Amniotic stem cell (primary cell): Measurements from ENCODE around the gene PLCXD1.

Source experiments
- DNase-seq: peaks from one replicate; lab custom pipeline; 2025; lab: John Stamatoyannopoulos, UW

The PLCXD1 gene

GRCh38 chrX:334971-335757 is 54.0 kb downstream of the PLCXD1 start:
- DNase-seq = no peak

DNA sequence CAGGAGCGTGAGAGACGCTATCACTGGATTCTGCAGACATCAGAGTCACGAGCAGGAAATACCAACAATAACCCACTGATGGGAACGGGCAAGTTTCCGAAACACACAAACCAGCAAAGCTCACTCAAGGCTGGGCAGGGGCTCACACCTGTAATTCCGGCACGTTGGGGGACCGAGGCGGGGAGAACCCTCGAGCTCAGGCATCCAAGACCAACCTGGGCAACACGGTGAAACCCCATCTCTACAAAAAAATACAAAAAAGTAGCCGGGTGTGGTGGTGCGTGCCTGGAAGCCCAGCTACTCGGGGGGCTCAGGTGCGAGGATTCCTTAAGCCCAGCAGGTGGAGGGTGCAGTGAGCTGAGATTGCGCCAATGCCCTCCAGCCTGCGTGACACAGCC is 54.6 kb downstream of the PLCXD1 start:
- DNase-seq = no peak

- DNase-seq = no peak
These were observed 55.0 kb downstream of the PLCXD1 start for GRCh38 chrX:336227-336626.

DNA sequence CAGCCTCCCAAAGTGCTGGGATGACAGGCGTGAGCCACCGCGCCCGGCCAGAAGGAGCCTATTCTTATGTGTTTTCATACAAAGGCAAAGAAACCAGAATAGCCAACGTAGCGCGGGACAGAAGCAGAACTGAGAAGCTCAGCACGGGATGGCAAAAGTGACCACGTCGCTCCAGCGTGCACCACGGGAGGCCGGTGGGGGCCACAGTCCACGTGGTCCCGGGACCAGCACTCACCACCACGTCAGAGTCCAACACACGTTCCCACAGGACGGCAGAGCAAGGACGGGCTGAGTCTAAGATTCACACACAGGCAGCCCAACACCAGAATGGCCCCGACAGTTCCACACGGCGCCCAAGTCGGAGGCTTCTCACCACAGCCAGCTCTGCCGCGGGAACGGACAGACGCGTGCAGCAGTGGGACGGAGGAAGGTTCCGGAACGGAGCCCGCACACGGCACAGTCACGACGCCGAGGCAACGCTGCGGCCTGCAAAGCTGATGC is 56.2 kb downstream of the PLCXD1 start:
- DNase-seq = no peak

GRCh38 chrX:338281-338835 is 57.2 kb downstream of the PLCXD1 start:
- no peak for DNase-seq

GRCh38 chrX:338836-339400 is 57.7 kb downstream of the PLCXD1 start:
- DNase-seq = no peak

GRCh38 chrX:340121-340520 is 58.9 kb downstream of the PLCXD1 start:
- no peak for DNase-seq

DNA sequence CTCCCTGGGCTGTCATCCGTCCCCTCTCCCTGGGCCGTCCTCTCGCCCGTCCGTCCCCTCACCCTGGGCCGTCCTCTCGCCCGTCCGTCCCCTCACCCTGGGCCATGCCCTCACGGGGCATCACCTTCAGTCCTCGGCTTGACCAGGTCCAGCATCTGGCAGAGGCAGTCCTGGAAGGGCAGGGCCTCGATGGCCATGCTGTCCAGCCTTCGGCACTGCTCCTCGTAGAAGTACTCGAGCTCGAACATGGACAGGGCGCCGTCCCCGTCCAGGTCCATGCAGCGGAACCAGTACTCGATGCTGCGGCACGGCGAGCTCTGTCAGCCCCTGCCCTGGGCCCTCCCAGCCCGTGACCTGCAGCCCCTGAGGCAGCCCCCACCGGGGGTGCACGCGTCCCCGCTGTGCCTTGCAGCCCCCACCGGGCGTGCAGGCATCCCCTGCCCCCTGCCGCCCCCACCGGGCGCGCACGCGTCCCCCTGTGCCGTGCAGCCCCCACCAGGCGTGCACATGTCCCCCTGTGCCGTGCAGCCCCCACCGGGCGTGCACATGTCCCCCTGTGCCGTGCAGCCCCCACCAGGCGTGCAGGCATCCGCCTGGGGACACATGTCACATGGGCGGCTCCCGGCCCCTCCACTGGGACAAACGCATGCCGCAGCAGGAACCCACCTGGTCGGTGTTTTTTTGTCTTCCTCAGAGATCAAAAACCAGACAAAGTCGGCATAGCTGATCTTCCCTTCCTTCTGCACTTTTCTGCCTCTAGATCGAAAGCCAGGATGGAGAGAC is 59.7 kb downstream of the PLCXD1 start:
- no peak for DNase-seq

- DNase-seq = no peak
These were observed 60.4 kb downstream of the PLCXD1 start for GRCh38 chrX:341541-342101.

GRCh38 chrX:344371-344901 is 63.3 kb downstream of the PLCXD1 start:
- no peak for DNase-seq

DNA sequence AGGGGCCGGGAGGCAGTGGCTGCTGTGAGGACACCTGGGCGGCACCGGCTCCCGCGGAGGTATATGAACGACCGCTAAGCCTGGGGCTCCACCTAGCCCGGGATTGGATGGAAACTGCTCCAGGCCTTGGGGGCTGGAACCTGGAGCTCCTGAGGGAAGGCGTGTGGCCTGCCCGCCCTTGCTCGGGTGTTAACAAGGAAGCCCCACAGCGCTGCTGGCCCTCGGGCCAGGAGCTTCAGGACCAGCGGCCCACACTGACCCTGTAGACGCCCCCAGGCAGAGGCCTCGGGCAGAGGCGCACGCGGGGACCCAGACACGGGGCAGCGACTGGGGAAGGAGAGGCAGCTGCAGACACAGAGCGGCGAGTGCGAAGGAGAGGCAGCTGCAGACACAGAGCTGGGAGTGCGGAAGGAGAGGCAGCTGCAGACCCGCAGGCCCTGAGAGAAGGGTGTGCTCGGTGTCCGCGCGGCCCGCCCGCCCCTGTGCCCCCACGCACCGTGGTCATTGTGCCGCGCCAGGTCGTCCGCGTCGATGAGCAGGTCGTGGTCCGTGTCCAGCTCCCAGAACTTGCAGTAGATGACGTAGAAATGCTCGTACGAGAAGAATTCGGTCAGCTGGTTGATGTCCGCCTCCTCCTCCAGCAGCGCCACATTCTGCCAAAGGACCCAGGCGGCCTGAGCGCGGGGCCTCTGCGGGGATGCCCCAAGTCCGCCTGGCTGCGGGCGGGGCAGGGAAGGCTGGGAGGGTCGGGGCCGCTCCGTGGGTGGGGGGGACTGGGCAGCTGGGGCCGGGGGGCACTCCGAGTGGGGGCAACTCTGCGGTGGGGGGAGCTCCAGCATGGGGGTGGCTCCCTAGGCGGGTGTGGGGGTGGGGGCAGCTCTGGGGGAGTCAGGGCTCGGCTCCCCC is 64.1 kb downstream of the PLCXD1 start:
- DNase-seq = no peak

- DNase-seq = no peak
These were observed 65.0 kb downstream of the PLCXD1 start for GRCh38 chrX:346034-346813.

GRCh38 chrX:347351-348117 is 66.4 kb downstream of the PLCXD1 start:
- DNase-seq = no peak

- DNase-seq = no peak
These were observed 67.4 kb downstream of the PLCXD1 start for GRCh38 chrX:348461-349117.

DNA sequence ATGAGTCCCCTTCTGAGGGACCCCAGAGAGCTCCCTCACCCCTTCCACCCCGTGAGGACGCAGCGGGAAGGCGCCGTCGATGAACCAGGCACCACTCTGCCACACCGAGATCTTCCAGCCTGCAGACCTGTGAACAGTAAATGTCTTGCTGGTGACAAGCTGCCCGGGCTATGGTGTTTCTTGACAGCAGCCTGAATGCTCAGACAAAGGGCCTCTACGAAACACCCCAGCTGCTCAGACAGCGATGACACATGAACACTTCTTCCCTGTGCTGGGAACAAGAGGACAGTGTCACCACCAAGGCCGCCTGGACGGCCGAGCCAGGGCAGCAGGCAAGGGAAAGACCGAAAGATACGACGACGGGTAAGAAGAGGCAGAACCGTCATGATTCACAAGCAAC is 68.0 kb downstream of the PLCXD1 start:
- no peak for DNase-seq

DNA sequence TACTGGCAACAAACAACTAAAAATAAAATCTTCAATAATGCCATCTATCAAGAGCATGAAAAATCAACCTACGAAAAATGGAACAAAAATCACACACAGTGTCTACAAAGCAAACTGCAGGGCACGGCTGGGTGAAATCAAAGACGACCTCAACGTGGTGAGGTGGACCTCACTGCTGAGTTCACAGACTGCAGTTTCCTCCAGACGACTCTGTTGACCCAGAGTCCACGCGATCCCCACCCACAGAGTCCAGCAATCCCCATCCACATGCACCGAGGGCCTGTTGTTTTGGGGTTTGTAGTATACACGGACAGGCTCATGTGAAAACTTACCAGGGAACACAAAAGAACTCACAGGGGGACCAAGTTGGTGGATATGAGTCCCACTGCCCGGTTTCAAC is 68.5 kb downstream of the PLCXD1 start:
- no peak for DNase-seq

DNA sequence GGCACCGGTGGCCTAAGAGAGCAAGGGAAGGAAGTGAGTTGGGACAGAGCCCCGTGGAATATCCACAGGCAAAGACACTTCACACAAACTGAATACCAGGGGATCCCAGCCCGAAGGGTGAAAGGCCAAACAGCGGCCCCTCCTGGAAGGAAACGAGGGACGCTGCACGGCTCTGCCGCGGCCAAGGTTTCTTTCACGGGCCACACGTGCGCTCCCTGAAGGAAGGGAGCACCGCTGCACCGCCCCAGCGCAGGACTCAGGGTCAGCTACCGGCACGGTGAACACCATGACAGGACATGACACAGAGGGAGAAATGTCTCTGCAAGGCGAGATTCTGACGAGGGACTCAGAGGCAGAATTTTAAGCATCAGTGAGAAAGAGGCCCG is 69.0 kb downstream of the PLCXD1 start:
- no peak for DNase-seq

DNA sequence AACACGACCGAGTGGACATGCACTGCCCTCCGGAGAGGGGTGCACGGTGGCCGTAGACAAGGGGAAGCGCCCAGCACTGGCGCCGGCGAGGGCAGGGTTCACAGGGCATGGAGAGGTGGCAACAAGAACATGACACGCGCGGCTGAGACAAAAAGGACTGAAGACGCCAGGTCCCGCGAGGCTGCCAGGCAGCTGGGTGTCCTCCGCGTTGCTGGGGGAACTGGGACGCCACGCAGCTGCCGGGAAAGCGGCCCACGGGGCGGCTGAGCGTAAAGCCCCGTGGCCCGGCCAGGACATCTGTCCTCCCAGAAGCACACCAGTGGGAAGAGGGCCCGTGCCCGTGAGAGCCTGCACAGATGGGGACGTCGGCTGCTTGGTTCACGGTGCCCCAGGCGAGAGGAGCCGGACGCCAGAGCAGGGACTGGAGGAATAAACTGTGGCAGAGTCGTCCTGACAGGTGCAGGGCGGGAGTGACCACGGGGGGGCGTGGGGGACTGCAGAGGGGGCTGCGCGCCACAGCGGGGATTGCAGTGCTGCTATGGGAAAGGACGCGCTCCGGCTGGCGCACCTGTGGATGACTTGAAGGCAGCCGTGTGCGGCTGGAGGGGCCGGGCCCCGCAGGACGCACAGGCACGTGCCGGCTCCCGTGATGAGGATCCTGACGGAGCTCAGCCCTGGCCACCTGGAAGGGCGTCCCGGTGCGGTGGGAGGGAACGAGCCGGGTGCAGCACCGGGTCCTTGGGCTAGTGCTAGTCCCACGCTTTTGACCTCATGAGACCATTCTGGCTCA is 69.5 kb downstream of the PLCXD1 start:
- DNase-seq = no peak
